K562 (cell line): ENCODE measurements around the gene RALGAPB. TPM values are rescaled to one million over a fixed set of nuclear protein-coding genes. Genes with fewer than 3 reads are reported as not detected.

Experiments used
- BCOR ChIP-seq: fragments of 450-650 bp; IDR thresholded peaks from 2 replicates; pipeline ENCODE4 v1.6.1; 2016
- CCAR2 ChIP-seq: fragments of 200-400 bp; formaldehyde crosslinking; IDR thresholded peaks from 2 replicates; pipeline ENCODE4 v1.6.1; 2017; ENCODE audit warnings: mild to moderate bottlenecking, low read depth, low read length
- DEAF1 ChIP-seq: fragments of 450-650 bp; formaldehyde crosslinking; IDR thresholded peaks from 2 replicates; pipeline ENCODE4 v1.4.0; 2020; ENCODE audit warnings: mild to moderate bottlenecking, moderate library complexity
- EWSR1 ChIP-seq: fragments of 450-650 bp; IDR thresholded peaks from 2 replicates; pipeline ENCODE4 v1.6.1; 2018; ENCODE audit warnings: borderline replicate concordance, mild to moderate bottlenecking, low read depth, moderate library complexity; ENCODE audit not compliant: partially characterized antibody
- FOXA1 ChIP-seq: fragments of 450-650 bp; IDR thresholded peaks from 2 replicates; pipeline ENCODE4 v1.6.1; 2016; ENCODE audit warnings: mild to moderate bottlenecking, borderline replicate concordance
- JUN ChIP-seq, 2 experiments: sonication (generic) in 1 of 2; formaldehyde crosslinking in 1 of 2; IDR thresholded peaks; 2 replicates each; pipeline versions ENCODE4 v1.6.1 to v1.8.0; 2012 to 2022; ENCODE audit warnings: borderline replicate concordance in 2 of 2, mild to moderate bottlenecking in 2 of 2, improper control_type of control experiment in 1 of 2, low read depth in 1 of 2, low read length in 1 of 2, missing genetic modification reagents in 1 of 2
- KLF1 ChIP-seq: fragments of 450-650 bp; IDR thresholded peaks from 2 replicates; pipeline ENCODE4 v1.6.1; 2016; ENCODE audit warnings: missing genetic modification characterization, missing compliant biosample characterization
- NFE2L1 ChIP-seq: fragments of 450-650 bp; IDR thresholded peaks from 2 replicates; pipeline ENCODE4 v1.6.1; 2016; ENCODE audit warnings: missing genetic modification characterization, low read depth, mild to moderate bottlenecking, missing compliant biosample characterization, moderate library complexity, borderline replicate concordance
- POLR3G ChIP-seq: IDR thresholded peaks from 2 replicates; pipeline ENCODE4 v1.6.1; 2011; ENCODE audit not compliant: insufficient read length, insufficient replicate concordance; ENCODE audit errors: extremely low read depth
- PURB ChIP-seq: sonication (generic); formaldehyde crosslinking; IDR thresholded peaks from 2 replicates; pipeline ENCODE4 v1.9.0; 2021; ENCODE audit warnings: low read depth, mild to moderate bottlenecking, missing genetic modification reagents
- RBBP5 ChIP-seq: fragments of 200-600 bp; sonication (generic); IDR thresholded peaks from 2 replicates; pipeline ENCODE4 v1.6.1; 2012; ENCODE audit warnings: borderline replicate concordance, mild to moderate bottlenecking, low read length, control low read depth, inconsistent platforms; ENCODE audit not compliant: insufficient read depth, poor library complexity, severe bottlenecking
- ZNF121 ChIP-seq: sonication (generic); formaldehyde crosslinking; conservative IDR thresholded peaks from 2 replicates; pipeline ENCODE4 v1.8.0; 2022; ENCODE audit warnings: missing genetic modification reagents
- ZNF134 ChIP-seq: fragments of 250-450 bp; sonication (Bioruptor Pico); conservative IDR thresholded peaks from 2 replicates; pipeline ENCODE4 v1.4.0; 2020
- polyA plus RNA-seq, 8 experiments: library from polyadenylated mRNA; depleted of rRNA in 4 of 8; stranded (reverse) in 5 of 8; unstranded in 3 of 8; fragments of >200 nt; fragmentation: Nextera tagmentation in 2 of 8; fragmentation: Illumina TruSeq in 1 of 8; extraction: Ambion mirVana in 2 of 8; extraction: Trizol in 1 of 8; gene quantifications; 2 replicates each; pipeline versions ENCODE4 v1.2.1 to v1.2.3, GENCODE V29; 2011 to 2014; ENCODE audit warnings: inconsistent platforms in 1 of 8, missing spikeins in 1 of 8
- total RNA-seq, 7 experiments: library from RNA; depleted of rRNA in 6 of 7; stranded (reverse); fragments of >200 nt in 6 of 7; fragmentation: Illumina TruSeq in 2 of 7; extraction: Trizol in 2 of 7; gene quantifications; 2 replicates each; pipeline versions ENCODE4 v1.2.1 to v1.2.3, GENCODE V29; 2011 to 2021; ENCODE audit warnings: low replicate concordance in 1 of 7
- TF ChIP-seq, protein P1 (sequence below): fragments of 250-450 bp; sonication (Bioruptor Pico); IDR thresholded peaks from 2 replicates; pipeline ENCODE4 v1.8.0; 2022; ENCODE audit warnings: moderate library complexity, mild to moderate bottlenecking, inconsistent platforms
- TF ChIP-seq, protein P2 (sequence below), 2 experiments: fragments of 450-650 bp; formaldehyde crosslinking in 1 of 2; IDR thresholded peaks; 2 replicates each; pipeline versions ENCODE4 v1.4.0 to v1.6.1; 2014 to 2020; ENCODE audit warnings: mild to moderate bottlenecking in 2 of 2, borderline replicate concordance in 1 of 2, low read depth in 1 of 2

RALGAPB gene
- total and polyA plus RNA-seq, 9 of the 15 experiments (the other 6 are each of a cell fraction or from before 2014, with no cell fraction given), result 4.3 to 25.6 (median 13.6) TPM

DNA sequence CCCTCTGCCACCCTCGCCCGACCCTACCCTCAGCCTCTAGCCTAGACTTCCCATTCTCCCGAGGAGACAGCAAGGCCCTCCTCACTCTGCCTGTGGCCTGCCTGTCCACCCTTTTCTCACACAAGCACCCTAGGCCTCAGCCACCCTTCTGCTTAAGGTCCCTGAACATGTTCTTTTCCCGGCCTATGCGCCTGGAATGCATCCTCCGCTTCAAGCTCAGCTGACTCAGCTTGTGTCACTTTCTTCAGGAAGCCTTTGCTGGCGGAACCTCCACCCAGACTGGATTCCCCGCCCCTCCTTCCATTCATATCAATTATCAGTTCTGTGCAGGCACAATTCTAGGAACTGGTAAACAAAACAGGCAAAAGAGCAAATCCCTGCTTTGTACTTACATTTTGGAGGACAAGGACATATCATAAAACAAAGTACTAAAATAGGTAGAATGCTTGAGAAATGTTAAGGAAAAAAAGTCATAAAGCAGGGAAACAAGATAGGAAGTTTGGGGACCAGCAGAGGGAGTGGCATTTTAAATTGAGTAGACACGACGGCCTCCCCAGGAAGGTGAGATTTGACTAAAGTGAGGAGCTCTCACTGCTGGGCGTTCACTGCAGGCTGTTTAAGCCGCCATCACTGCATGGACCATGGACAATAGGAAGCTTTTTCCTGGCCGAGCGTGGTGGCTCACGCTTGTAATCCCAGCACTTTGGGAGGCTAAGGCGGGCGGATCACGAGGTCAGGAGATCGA, 19.6 kb upstream of the RALGAPB start (continued):
- TF ChIP-seq NFE2L1 (tag), result no peak
- no peak for TF ChIP-seq ZNF121
- TF ChIP-seq, protein P1, sequence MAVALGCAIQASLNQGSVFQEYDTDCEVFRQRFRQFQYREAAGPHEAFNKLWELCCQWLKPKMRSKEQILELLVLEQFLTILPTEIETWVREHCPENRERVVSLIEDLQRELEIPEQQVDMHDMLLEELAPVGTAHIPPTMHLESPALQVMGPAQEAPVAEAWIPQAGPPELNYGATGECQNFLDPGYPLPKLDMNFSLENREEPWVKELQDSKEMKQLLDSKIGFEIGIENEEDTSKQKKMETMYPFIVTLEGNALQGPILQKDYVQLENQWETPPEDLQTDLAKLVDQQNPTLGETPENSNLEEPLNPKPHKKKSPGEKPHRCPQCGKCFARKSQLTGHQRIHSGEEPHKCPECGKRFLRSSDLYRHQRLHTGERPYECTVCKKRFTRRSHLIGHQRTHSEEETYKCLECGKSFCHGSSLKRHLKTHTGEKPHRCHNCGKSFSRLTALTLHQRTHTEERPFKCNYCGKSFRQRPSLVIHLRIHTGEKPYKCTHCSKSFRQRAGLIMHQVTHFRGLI (CRISPR knock-in tag), result no peak
- TF ChIP-seq, protein P2, sequence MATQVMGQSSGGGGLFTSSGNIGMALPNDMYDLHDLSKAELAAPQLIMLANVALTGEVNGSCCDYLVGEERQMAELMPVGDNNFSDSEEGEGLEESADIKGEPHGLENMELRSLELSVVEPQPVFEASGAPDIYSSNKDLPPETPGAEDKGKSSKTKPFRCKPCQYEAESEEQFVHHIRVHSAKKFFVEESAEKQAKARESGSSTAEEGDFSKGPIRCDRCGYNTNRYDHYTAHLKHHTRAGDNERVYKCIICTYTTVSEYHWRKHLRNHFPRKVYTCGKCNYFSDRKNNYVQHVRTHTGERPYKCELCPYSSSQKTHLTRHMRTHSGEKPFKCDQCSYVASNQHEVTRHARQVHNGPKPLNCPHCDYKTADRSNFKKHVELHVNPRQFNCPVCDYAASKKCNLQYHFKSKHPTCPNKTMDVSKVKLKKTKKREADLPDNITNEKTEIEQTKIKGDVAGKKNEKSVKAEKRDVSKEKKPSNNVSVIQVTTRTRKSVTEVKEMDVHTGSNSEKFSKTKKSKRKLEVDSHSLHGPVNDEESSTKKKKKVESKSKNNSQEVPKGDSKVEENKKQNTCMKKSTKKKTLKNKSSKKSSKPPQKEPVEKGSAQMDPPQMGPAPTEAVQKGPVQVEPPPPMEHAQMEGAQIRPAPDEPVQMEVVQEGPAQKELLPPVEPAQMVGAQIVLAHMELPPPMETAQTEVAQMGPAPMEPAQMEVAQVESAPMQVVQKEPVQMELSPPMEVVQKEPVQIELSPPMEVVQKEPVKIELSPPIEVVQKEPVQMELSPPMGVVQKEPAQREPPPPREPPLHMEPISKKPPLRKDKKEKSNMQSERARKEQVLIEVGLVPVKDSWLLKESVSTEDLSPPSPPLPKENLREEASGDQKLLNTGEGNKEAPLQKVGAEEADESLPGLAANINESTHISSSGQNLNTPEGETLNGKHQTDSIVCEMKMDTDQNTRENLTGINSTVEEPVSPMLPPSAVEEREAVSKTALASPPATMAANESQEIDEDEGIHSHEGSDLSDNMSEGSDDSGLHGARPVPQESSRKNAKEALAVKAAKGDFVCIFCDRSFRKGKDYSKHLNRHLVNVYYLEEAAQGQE (IDR thresholded peaks at IDR 0.05; ENCODE audit: borderline replicate concordance), result no peak; the same call in 1 of the 2 replicates
- TF ChIP-seq, protein P2 (CRISPR knock-in tag; IDR thresholded peaks at IDR 0.05; ENCODE audit: low read depth), result no peak
- no peak for TF ChIP-seq POLR3G
- no peak for TF ChIP-seq DEAF1 (CRISPR knock-in tag)
- no peak for TF ChIP-seq RBBP5
- no peak for TF ChIP-seq PURB (CRISPR knock-in tag)
- no peak for TF ChIP-seq FOXA1
- TF ChIP-seq EWSR1, result no peak
- peak; percentile 76; the same call in 1 of the 2 replicates for TF ChIP-seq JUN (IDR thresholded peaks at IDR 0.05; ENCODE audit: borderline replicate concordance, low read depth, low read length)
- no peak for TF ChIP-seq JUN (CRISPR knock-in tag; IDR thresholded peaks at IDR 0.05; ENCODE audit: borderline replicate concordance)
- no peak for TF ChIP-seq CCAR2
- TF ChIP-seq ZNF134 (CRISPR knock-in tag), result no peak
- no peak for TF ChIP-seq KLF1 (tag)
- TF ChIP-seq BCOR, result peak; percentile 15; the same call in 1 of the 2 replicates
